Hepatocyte (in vitro differentiated cells): ENCODE data around the gene NCBP3. TPM values are rescaled to one million over a fixed set of nuclear protein-coding genes. Genes with fewer than 3 reads are reported as not detected.

Experiments used
- DNase-seq: peaks from one replicate; pipeline ENCODE4 v3.0.0-alpha.2; 2016; ENCODE audit warnings: low spot score
- H2AFZ ChIP-seq: fragments of 200-600 bp; sonication (generic); 2 replicates; pipeline ENCODE4 v1.6.0; 2016; ENCODE audit warnings: antibody characterized with exemption, mild to moderate bottlenecking
- H3K27ac ChIP-seq: fragments of 200-600 bp; sonication (generic); 2 replicates; pipeline ENCODE4 v1.5.1; 2016; ENCODE audit warnings: mild to moderate bottlenecking
- H3K27me3 ChIP-seq: fragments of 200-600 bp; sonication (generic); 2 replicates; pipeline ENCODE4 v1.6.1; 2016
- H3K36me3 ChIP-seq: fragments of 200-600 bp; sonication (generic); replicated peaks from 2 replicates; pipeline ENCODE4 v1.5.1; 2016; ENCODE audit warnings: low read depth; ENCODE audit not compliant: insufficient read depth
- H3K4me1 ChIP-seq: fragments of 200-600 bp; sonication (generic); 2 replicates; pipeline ENCODE4 v1.5.1; 2016; ENCODE audit warnings: mild to moderate bottlenecking, moderate library complexity; ENCODE audit not compliant: insufficient read depth
- H3K4me2 ChIP-seq: fragments of 200-600 bp; sonication (generic); 2 replicates; pipeline ENCODE4 v1.6.0; 2016
- H3K4me3 ChIP-seq: fragments of 200-600 bp; sonication (generic); 2 replicates; pipeline ENCODE4 v1.5.1; 2016; ENCODE audit warnings: mild to moderate bottlenecking
- H3K79me2 ChIP-seq: fragments of 200-600 bp; sonication (generic); 2 replicates; pipeline ENCODE4 v1.6.0; 2017; ENCODE audit warnings: mild to moderate bottlenecking
- H3K9me2 ChIP-seq: fragments of 200-600 bp; sonication (generic); replicated peaks from 2 replicates; pipeline ENCODE4 v1.6.0; 2017; ENCODE audit warnings: mild to moderate bottlenecking; ENCODE audit not compliant: insufficient read depth
- H3K9me3 ChIP-seq: fragments of 200-600 bp; sonication (generic); 2 replicates; pipeline ENCODE4 v1.5.1; 2016; ENCODE audit warnings: low read depth, mild to moderate bottlenecking
- H4K20me1 ChIP-seq: fragments of 200-600 bp; sonication (generic); 2 replicates; pipeline ENCODE4 v1.6.0; 2016; ENCODE audit warnings: mild to moderate bottlenecking; ENCODE audit not compliant: insufficient read depth, poor library complexity, severe bottlenecking
- EZH2 ChIP-seq: fragments of 200-600 bp; sonication (generic); IDR thresholded peaks from 2 replicates; pipeline ENCODE4 v1.6.1; 2016; ENCODE audit warnings: antibody characterized with exemption, mild to moderate bottlenecking, borderline replicate concordance
- EZH2phosphoT487 ChIP-seq: fragments of 200-600 bp; sonication (generic); IDR thresholded peaks from one replicate; pipeline ENCODE4 v1.6.1; 2018; ENCODE audit warnings: antibody characterized with exemption, mild to moderate bottlenecking, low read depth, moderate library complexity; ENCODE audit not compliant: unreplicated experiment, severe bottlenecking
- WGBS: methylation state at CpG from one replicate; pipeline ENCODE4 v1.1.6; 2016; ENCODE audit warnings: low lambda C conversion rate; ENCODE audit errors: missing lambda C conversion rate; 5-methylcytosine and 5-hydroxymethylcytosine counted together
- polyA plus RNA-seq: library from polyadenylated mRNA; unstranded; fragments of >200 nt; fragmentation: Nextera tagmentation; extraction: Ambion mirVana; gene quantifications from 2 replicates; pipeline ENCODE4 v1.2.1, GENCODE V29; 2016
- total RNA-seq: library from RNA; depleted of rRNA; stranded (reverse); fragments of >200 nt; gene quantifications from 2 replicates; pipeline ENCODE4 v1.2.3, GENCODE V29; 2014
- TF ChIP-seq, protein P1 (sequence below): fragments of 200-600 bp; sonication (generic); IDR thresholded peaks from 2 replicates; pipeline ENCODE4 v1.5.1; 2016; ENCODE audit warnings: antibody characterized with exemption, mild to moderate bottlenecking; ENCODE audit not compliant: poor library complexity

Gene NCBP3
- total and polyA plus RNA-seq, 2 experiments from 2014 or later = 20.6 to 31.8 TPM

DNA sequence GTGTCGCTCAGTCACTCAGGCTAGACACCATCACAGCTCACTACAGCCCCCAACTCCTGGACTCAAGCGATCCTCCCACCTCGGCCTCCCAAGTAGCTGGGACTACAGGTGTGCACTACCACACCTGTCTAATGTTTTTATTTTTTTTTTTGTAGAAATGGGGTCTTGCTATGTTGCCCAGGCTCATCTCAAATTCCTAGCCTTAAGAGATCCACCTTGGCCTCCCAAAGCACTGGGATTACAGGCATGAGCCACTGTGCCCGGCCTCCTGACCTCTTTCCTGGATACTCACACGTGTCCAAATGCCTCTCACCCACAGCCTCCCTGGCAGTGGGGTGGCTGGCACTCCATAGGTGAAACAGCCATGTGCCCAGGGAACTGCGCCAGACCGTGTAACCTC, 29.3 kb upstream of the NCBP3 start:
- Histone ChIP-seq H3K9me3 (no peaks in the 10 kb centered on the region), H2AFZ (no peak overlapping the region), H3K4me1 (peaks cover 10% of the 10 kb centered on the region), H3K36me3 (no peaks in the 10 kb centered on the region), H3K27me3 (no peaks in the 10 kb centered on the region), H4K20me1 (no peaks in the 10 kb centered on the region), H3K4me3 (no peak overlapping the region), H3K4me2 (no peak overlapping the region), H3K9me2 (no peaks in the 10 kb centered on the region), H3K27ac (no peak overlapping the region), H3K79me2 (no peaks in the 10 kb centered on the region)
- TF ChIP-seq EZH2phosphoT487 (no peak), EZH2 (no peak)
- TF ChIP-seq, protein P1, sequence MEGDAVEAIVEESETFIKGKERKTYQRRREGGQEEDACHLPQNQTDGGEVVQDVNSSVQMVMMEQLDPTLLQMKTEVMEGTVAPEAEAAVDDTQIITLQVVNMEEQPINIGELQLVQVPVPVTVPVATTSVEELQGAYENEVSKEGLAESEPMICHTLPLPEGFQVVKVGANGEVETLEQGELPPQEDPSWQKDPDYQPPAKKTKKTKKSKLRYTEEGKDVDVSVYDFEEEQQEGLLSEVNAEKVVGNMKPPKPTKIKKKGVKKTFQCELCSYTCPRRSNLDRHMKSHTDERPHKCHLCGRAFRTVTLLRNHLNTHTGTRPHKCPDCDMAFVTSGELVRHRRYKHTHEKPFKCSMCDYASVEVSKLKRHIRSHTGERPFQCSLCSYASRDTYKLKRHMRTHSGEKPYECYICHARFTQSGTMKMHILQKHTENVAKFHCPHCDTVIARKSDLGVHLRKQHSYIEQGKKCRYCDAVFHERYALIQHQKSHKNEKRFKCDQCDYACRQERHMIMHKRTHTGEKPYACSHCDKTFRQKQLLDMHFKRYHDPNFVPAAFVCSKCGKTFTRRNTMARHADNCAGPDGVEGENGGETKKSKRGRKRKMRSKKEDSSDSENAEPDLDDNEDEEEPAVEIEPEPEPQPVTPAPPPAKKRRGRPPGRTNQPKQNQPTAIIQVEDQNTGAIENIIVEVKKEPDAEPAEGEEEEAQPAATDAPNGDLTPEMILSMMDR = no peak
- DNase-seq = no peak
- WGBS = 95% methylated on average over 7 of the region's 7 CpGs

DNA sequence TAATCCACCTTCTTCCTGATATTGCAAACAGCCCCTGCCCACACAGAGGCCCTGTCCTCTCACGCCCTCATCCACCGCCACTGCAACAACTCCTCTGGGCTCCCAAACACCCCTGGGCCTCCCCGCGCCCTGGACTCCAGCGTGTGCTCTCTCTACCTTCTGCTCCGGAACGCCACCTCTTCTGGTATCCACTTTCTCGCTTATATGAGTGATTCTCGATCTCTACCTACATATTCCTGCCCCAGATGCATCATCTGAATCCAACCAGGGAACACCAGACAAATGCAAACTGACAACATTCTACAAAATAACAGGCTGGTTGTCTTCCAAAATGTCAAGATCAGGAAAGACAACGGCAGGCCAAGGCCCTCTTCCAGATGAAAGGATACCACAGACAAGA, 27.8 kb upstream of the NCBP3 start:
- TF ChIP-seq, protein P1 = no peak
- H4K20me1 ChIP-seq = no peaks in the 10 kb centered on the region
- no peak overlapping the region for H3K4me3 ChIP-seq
- no peaks in the 10 kb centered on the region for H3K79me2 ChIP-seq
- no peaks in the 10 kb centered on the region for H3K4me1 ChIP-seq
- H3K27ac ChIP-seq = no peak overlapping the region
- no peaks in the 10 kb centered on the region for H3K9me3 ChIP-seq
- H3K9me2 ChIP-seq = no peaks in the 10 kb centered on the region
- H2AFZ ChIP-seq = no peak overlapping the region
- H3K4me2 ChIP-seq = no peak overlapping the region
- no peaks in the 10 kb centered on the region for H3K27me3 ChIP-seq
- WGBS = 94% methylated on average over 10 of the region's 10 CpGs
- no peaks in the 10 kb centered on the region for H3K36me3 ChIP-seq
- no peak for DNase-seq

DNA sequence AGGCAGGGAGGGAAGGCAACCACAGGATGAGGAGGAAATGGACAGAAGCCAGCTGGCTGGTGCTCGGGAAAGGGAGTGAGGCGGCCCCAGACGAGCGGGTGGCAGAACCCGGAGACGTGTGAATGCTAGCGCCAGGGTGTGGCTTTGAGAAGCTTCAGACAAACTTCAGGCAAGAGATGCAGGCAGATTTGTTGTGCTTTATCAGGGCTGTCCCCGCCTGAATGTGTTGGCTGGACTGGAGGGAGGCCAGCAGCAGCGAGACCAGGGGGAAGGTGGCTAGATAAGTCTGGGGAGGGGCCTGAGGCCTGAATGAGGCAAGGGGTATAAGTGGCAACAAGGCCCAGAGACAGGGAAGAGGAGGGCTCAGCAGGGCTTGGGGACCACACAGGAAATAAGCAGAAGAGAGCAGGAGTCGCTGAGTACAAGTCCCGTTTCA, 24.8 kb upstream of the NCBP3 start:
- DNase-seq = peak; percentile 42
- no peaks in the 10 kb centered on the region for H3K27me3 ChIP-seq
- H2AFZ ChIP-seq = no peak overlapping the region
- H4K20me1 ChIP-seq = no peaks in the 10 kb centered on the region
- H3K4me2 ChIP-seq = no peak overlapping the region
- H3K4me3 ChIP-seq = no peak overlapping the region
- no peaks in the 10 kb centered on the region for H3K9me3 ChIP-seq
- no peaks in the 10 kb centered on the region for H3K79me2 ChIP-seq
- H3K36me3 ChIP-seq = no peaks in the 10 kb centered on the region
- H3K4me1 ChIP-seq = no peaks in the 10 kb centered on the region
- TF ChIP-seq, protein P1 = no peak
- TF ChIP-seq EZH2 (no peak), EZH2phosphoT487 (no peak)
- no peak overlapping the region for H3K27ac ChIP-seq
- no peaks in the 10 kb centered on the region for H3K9me2 ChIP-seq
- 63% methylated on average over 11 of the region's 11 CpGs for WGBS

DNA sequence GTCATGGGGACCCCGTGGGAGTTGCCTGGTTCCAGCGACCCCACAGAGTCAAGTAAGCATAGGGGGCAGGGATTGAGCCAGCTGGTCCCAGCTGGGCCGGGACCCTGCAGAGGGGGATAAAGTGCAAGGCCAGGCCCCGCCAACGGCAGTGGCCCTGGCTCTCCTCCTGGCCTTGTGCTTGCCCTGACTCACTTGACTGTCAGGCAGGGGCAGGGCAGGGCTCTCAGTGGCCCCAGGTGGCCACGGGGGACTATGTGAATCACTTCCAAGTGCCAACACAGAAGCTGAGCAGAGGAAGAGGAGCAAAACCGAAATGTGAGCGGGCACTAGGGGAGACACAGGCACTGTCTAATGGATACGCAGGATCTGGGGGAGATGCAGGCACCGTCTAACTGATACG, 21.6 kb upstream of the NCBP3 start:
- Histone ChIP-seq H3K27me3 (no peaks in the 10 kb centered on the region), H3K9me2 (no peaks in the 10 kb centered on the region), H3K4me1 (no peaks in the 10 kb centered on the region), H3K4me2 (no peak overlapping the region), H3K36me3 (no peaks in the 10 kb centered on the region), H3K79me2 (no peaks in the 10 kb centered on the region), H4K20me1 (no peaks in the 10 kb centered on the region), H3K27ac (no peak overlapping the region), H2AFZ (no peak overlapping the region), H3K9me3 (no peaks in the 10 kb centered on the region), H3K4me3 (no peak overlapping the region)
- TF ChIP-seq, protein P1 = no peak
- no peak for TF ChIP-seq EZH2
- TF ChIP-seq EZH2phosphoT487 = no peak
- WGBS = 88% methylated on average over 11 of the region's 11 CpGs
- DNase-seq = no peak
